Panc1 (cell line): ENCODE measurements around the gene SHISA4. TPM values are rescaled to one million over a fixed set of nuclear protein-coding genes. Genes with fewer than 3 reads are reported as not detected.

Experiments used
- ATAC-seq: fragments of 200-7000 bp; cut with Tn5 transposase; 2 replicates; pipeline ENCODE4 v1.9.1; 2020; ENCODE audit warnings: mild to moderate bottlenecking, moderate library complexity
- BruUV-seq: library from RNA; stranded (reverse); fragments of 400-500 nt; replicated peaks from 2 replicates; lab custom pipeline; 2021; lab: Mats Ljungman, UMichigan
- CTCF ChIA-PET: fragments of 300-600 bp; sonication (Branson Sonifier 250); formaldehyde crosslinking; loops from one replicate; lab custom pipeline; 2022; ENCODE audit warnings: antibody characterized with exemption; lab: Charles Lee
- POLR2A ChIA-PET: fragments of 300-600 bp; sonication (Branson Sonifier 250); formaldehyde crosslinking; loops from one replicate; lab custom pipeline; 2022; ENCODE audit warnings: antibody characterized with exemption; lab: Charles Lee
- DNase-seq: peaks from one replicate; pipeline ENCODE4 v3.0.0-alpha.2; 2010; ENCODE audit warnings: low read depth, low spot score
- H3K27ac ChIP-seq: 2 replicates; pipeline ENCODE4 v1.5.1; 2011; ENCODE audit warnings: mild to moderate bottlenecking, low read length, inconsistent platforms
- H3K27me3 ChIP-seq: fragments of 200-500 bp; sonication (Bioruptor generic); 2 replicates; pipeline ENCODE4 v1.6.0; 2014; ENCODE audit warnings: low read length, inconsistent platforms; ENCODE audit not compliant: control insufficient read depth, insufficient read depth
- H3K36me3 ChIP-seq: fragments of 200-500 bp; sonication (Bioruptor generic); 2 replicates; pipeline ENCODE4 v1.5.1; 2014; ENCODE audit warnings: inconsistent platforms, mild to moderate bottlenecking, low read length, moderate library complexity; ENCODE audit not compliant: control insufficient read depth, insufficient read depth
- H3K4me1 ChIP-seq: 2 replicates; pipeline ENCODE4 v1.5.1; 2011; ENCODE audit warnings: inconsistent platforms, mild to moderate bottlenecking, low read length, moderate library complexity; ENCODE audit not compliant: control insufficient read depth, insufficient read depth
- H3K4me3 ChIP-seq, 2 experiments: 2 replicates each; pipeline ENCODE4 v1.5.1; 2011 to 2012; ENCODE audit warnings: low read depth in 2 of 2, low read length in 2 of 2, mild to moderate bottlenecking in 2 of 2, inconsistent platforms in 1 of 2, moderate library complexity in 1 of 2
- H3K9me3 ChIP-seq: fragments of 200-500 bp; sonication (Bioruptor generic); 2 replicates; pipeline ENCODE4 v1.5.1; 2014; ENCODE audit warnings: low read depth, mild to moderate bottlenecking, inconsistent platforms, low read length, moderate library complexity; ENCODE audit not compliant: control insufficient read depth, insufficient read depth
- POLR2AphosphoS5 ChIP-seq: IDR thresholded peaks from 2 replicates; pipeline ENCODE4 v1.6.1; 2012; ENCODE audit warnings: mild to moderate bottlenecking, low read depth, low read length, moderate library complexity
- REST ChIP-seq, 2 experiments: IDR thresholded peaks; 2 replicates each; pipeline ENCODE4 v1.6.1; 2011 to 2012; ENCODE audit warnings: low read depth in 2 of 2, control low read depth in 1 of 2, low read length in 1 of 2, mild to moderate bottlenecking in 1 of 2, moderate library complexity in 1 of 2; ENCODE audit not compliant: insufficient read depth in 1 of 2
- SIN3A ChIP-seq: IDR thresholded peaks from 2 replicates; pipeline ENCODE4 v1.6.1; 2012; ENCODE audit warnings: low read depth, mild to moderate bottlenecking, low read length, moderate library complexity, borderline replicate concordance; ENCODE audit not compliant: insufficient read depth
- TCF7L2 ChIP-seq: IDR thresholded peaks from 2 replicates; pipeline ENCODE4 v1.6.1; 2011; ENCODE audit warnings: mild to moderate bottlenecking, low read depth, low read length, inconsistent platforms
- in situ Hi-C: cut with HindIII; loops from 2 replicates; pipeline ENCODE4 v1.10.0; 2016; ENCODE audit warnings: low sequenced_read_pairs, low pct_unique_long_range_greater_than_20kb
- intact Hi-C: fragments of 100-400 bp; cut with micrococcal nuclease; formaldehyde crosslinking; loops from one replicate; pipeline ENCODE4 v1.10.0; 2022; ENCODE audit not compliant: unreplicated experiment
- total RNA-seq: library from RNA; stranded (reverse); gene quantifications from one replicate; pipeline ENCODE4 v1.2.1, GENCODE V29; 2021; ENCODE audit not compliant: unreplicated experiment
- TF ChIP-seq, protein P1 (sequence below): fragments of 450-650 bp; IDR thresholded peaks from 2 replicates; pipeline ENCODE4 v1.5.1; 2017; ENCODE audit warnings: mild to moderate bottlenecking

The SHISA4 gene
- total RNA-seq, 1 experiment from 2014 or later, result 38.2 TPM

DNA sequence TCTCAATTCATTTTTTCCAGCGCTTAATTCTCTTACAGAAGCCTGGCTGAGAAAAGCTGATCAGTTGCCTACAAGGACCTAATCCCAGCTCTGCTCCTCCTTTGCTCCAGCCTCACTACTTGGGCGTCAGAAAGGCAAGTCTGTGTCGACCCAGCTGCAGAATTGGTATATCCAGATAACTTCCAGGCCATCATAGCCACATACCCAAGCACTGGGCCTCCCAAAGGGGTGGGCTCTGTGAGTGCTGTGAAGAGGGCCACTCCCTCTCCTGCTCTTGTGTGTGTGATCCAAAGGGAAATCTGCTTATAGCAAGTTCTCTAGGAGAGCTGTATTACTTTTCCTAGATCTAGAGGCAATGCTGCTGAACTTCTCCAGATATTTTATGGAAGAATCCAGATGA is 39.6 kb downstream of the SHISA4 start:
- no peak overlapping the region for H3K4me3 ChIP-seq
- no TSS peak for BruUV-seq
- POLR2A ChIA-PET, result no interaction called here
- no peaks in the 10 kb centered on the region for H3K4me1 ChIP-seq
- no peak overlapping the region for H3K27ac ChIP-seq
- in situ Hi-C loops (no loop called here), intact Hi-C loops (no loop called here)
- TF ChIP-seq SIN3A (no peak), TCF7L2 (no peak), POLR2AphosphoS5 (no peak), REST (IDR thresholded peaks at IDR 0.05; ENCODE audit: insufficient read depth in 1 of 2, low read depth in 2 of 2, low read length in 1 of 2) (no peak)
- TF ChIP-seq, protein P1, sequence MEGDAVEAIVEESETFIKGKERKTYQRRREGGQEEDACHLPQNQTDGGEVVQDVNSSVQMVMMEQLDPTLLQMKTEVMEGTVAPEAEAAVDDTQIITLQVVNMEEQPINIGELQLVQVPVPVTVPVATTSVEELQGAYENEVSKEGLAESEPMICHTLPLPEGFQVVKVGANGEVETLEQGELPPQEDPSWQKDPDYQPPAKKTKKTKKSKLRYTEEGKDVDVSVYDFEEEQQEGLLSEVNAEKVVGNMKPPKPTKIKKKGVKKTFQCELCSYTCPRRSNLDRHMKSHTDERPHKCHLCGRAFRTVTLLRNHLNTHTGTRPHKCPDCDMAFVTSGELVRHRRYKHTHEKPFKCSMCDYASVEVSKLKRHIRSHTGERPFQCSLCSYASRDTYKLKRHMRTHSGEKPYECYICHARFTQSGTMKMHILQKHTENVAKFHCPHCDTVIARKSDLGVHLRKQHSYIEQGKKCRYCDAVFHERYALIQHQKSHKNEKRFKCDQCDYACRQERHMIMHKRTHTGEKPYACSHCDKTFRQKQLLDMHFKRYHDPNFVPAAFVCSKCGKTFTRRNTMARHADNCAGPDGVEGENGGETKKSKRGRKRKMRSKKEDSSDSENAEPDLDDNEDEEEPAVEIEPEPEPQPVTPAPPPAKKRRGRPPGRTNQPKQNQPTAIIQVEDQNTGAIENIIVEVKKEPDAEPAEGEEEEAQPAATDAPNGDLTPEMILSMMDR, result no peak
- H3K9me3 ChIP-seq, result no peaks in the 10 kb centered on the region
- peaks cover 3% of the 10 kb centered on the region; the same call in 1 of the 2 replicates for H3K27me3 ChIP-seq
- H3K36me3 ChIP-seq, result no peaks in the 10 kb centered on the region
- CTCF ChIA-PET, result no interaction called here
- no peak for ATAC-seq
- no peak for DNase-seq

- CTCF ChIA-PET, result no interaction called here
Measured at GRCh38 chr1:201930137-201930536, 41.4 kb downstream of the SHISA4 start.

More at GRCh38 chr1:201930137-201930536, 41.4 kb downstream of the SHISA4 start:
- in situ Hi-C loops, result no loop called here
- H3K4me3 ChIP-seq, result no peak overlapping the region
- no TSS peak for BruUV-seq
- H3K9me3 ChIP-seq, result no peaks in the 10 kb centered on the region
- TF ChIP-seq TCF7L2 (no peak), REST (IDR thresholded peaks at IDR 0.05; ENCODE audit: insufficient read depth in 1 of 2, low read depth in 2 of 2, low read length in 1 of 2) (no peak), SIN3A (no peak), POLR2AphosphoS5 (no peak)
- TF ChIP-seq, protein P1, result no peak
- no peaks in the 10 kb centered on the region for H3K4me1 ChIP-seq
- H3K27me3 ChIP-seq, result peaks cover 6% of the 10 kb centered on the region
- POLR2A ChIA-PET, result no interaction called here
- intact Hi-C loops, result no loop called here
- H3K36me3 ChIP-seq, result no peaks in the 10 kb centered on the region
- no peak overlapping the region for H3K27ac ChIP-seq
- DNase-seq (no peak), ATAC-seq (no peak)
